ENCODE measurements around the gene RAB11FIP3. TPM values are rescaled to one million over a fixed set of nuclear protein-coding genes. Genes with fewer than 3 reads are reported as not detected.

Gene RAB11FIP3
- polyA plus RNA-seq, 1 of the 3 experiments (the other 2 are of a cell fraction) = 24.8 TPM

- TF ChIP-seq REST (IDR thresholded peaks at IDR 0.05; ENCODE audit: low read depth, low read length) (no peak), EZH2phosphoT487 (IDR thresholded peaks at IDR 0.05; ENCODE audit: borderline replicate concordance, low read depth) (no peak), FOXM1 (IDR thresholded peaks at IDR 0.05; ENCODE audit: low read depth) (no peak), SIN3A (IDR thresholded peaks at IDR 0.05; ENCODE audit: borderline replicate concordance, low read depth, low read length) (no peak), GATA2 (CRISPR knock-in tag; IDR thresholded peaks at IDR 0.05) (no peak), EP300 (IDR thresholded peaks at IDR 0.05; ENCODE audit: borderline replicate concordance in 1 of 2, low read depth in 1 of 2, low read length in 1 of 2) (no peak), RXRA (IDR thresholded peaks at IDR 0.05; ENCODE audit: borderline replicate concordance, low read depth) (no peak), POLR2AphosphoS5 (IDR thresholded peaks at IDR 0.05; ENCODE audit: low read depth, low read length) (no peak; the same call in 1 of the 2 replicates), PBX3 (IDR thresholded peaks at IDR 0.05) (no peak)
Measured at GRCh38 chr16:381789-382717, 43.4 kb upstream of the RAB11FIP3 start, which contains the start of gene PGAP6 (continued).

- no peak overlapping the region for H3K9ac ChIP-seq
- no peak for DNase-seq
- H3K9me3 ChIP-seq = no peaks in the 10 kb centered on the region
- ChIA-PET CTCF (interaction anchor here (0.8 to 1.2 kb wide), 4 partner anchors 14 to 318 kb away, joined by 3 to 4 read pairs (median 4); partner anchors contain the start of gene DECR2), POLR2A (no interaction called here)
- TF ChIP-seq EZH2phosphoT487 (IDR thresholded peaks at IDR 0.05; ENCODE audit: borderline replicate concordance, low read depth) (no peak), SMC3 (IDR thresholded peaks at IDR 0.05; ENCODE audit: low read depth, low read length) (no peak), IRF3 (IDR thresholded peaks at IDR 0.05; ENCODE audit: low read depth, low read length) (no peak), USF1 (IDR thresholded peaks at IDR 0.05; ENCODE audit: borderline replicate concordance, low read depth) (no peak), MAX (IDR thresholded peaks at IDR 0.05; ENCODE audit: low read depth) (no peak)
- no peak overlapping the region for H3K27ac ChIP-seq (ENCODE audit: low read depth in 2 of 2, low read length in 1 of 2)
- no peaks in the 10 kb centered on the region for H3K9me2 ChIP-seq
- peaks cover 5 to 22% of the 10 kb centered on the region in 2 experiments; a peak in 2 of 4 replicates for H3K4me1 ChIP-seq (ENCODE audit: control insufficient read depth in 1 of 2, insufficient read depth in 2 of 2, low read depth in 1 of 2, low read length in 1 of 2)
- peaks cover 4% of the 10 kb centered on the region for H3F3A ChIP-seq (replicated peaks; ENCODE audit: insufficient read depth)
- no peak overlapping the region for H3K4me3 ChIP-seq (ENCODE audit: low read depth in 2 of 2, low read length in 1 of 2)
- H2AFZ ChIP-seq (ENCODE audit: low read depth) = no peak overlapping the region
- H3K4me2 ChIP-seq = no peak overlapping the region
- no peaks in the 10 kb centered on the region for H3K27me3 ChIP-seq (ENCODE audit: insufficient read depth)
- WGBS (ENCODE audit: low lambda C conversion rate) = 94% methylated on average over 24 of the region's 33 CpGs
- H3K36me3 ChIP-seq (replicated peaks in 1 of 2; ENCODE audit: control insufficient read depth in 1 of 2, insufficient read depth in 2 of 2, low read length in 1 of 2) = no peaks in the 10 kb centered on the region
- peaks cover 28% of the 10 kb centered on the region for H3K79me2 ChIP-seq (ENCODE audit: insufficient read depth)
- H4K20me1 ChIP-seq (ENCODE audit: insufficient read depth) = peaks cover 16% of the 10 kb centered on the region
Measured at GRCh38 chr16:383326-384051, 42.0 kb upstream of the RAB11FIP3 start.
